WTC11 (cell line): ENCODE measurements around the gene GCAT. TPM values are rescaled to one million over a fixed set of nuclear protein-coding genes. Genes with fewer than 3 reads are reported as not detected.

Source experiments
- ATAC-seq: fragments of 200-7000 bp; cut with Tn5 transposase; 2 replicates; pipeline ENCODE4 v1.10.0; 2021; ENCODE audit warnings: mild to moderate bottlenecking, moderate library complexity
- CTCF ChIA-PET: fragments of 300-600 bp; sonication (Branson Sonifier 250); formaldehyde crosslinking; loops from one replicate; lab custom pipeline; 2021; ENCODE audit warnings: antibody characterized with exemption; lab: Charles Lee
- POLR2A ChIA-PET: fragments of 350-600 bp; sonication (Branson Sonifier 250); formaldehyde crosslinking; loops from one replicate; lab custom pipeline; 2021; ENCODE audit warnings: antibody characterized with exemption; lab: Charles Lee
- DNase-seq: peaks from one replicate; pipeline ENCODE4 v3.0.0; 2021; ENCODE audit warnings: low spot score
- H3K27ac Mint-ChIP-seq: 2 replicates; pipeline ENCODE4 v1.8.0; 2021; ENCODE audit warnings: mixed read lengths
- H3K27me3 Mint-ChIP-seq: 2 replicates; pipeline ENCODE4 v1.8.0; 2021; ENCODE audit warnings: low read depth, mild to moderate bottlenecking, moderate library complexity, mixed read lengths
- H3K36me3 Mint-ChIP-seq: 2 replicates; pipeline ENCODE4 v1.8.0; 2021; ENCODE audit warnings: mixed read lengths
- H3K4me1 Mint-ChIP-seq: 2 replicates; pipeline ENCODE4 v1.8.0; 2022; ENCODE audit warnings: mixed read lengths
- H3K4me3 Mint-ChIP-seq: 2 replicates; pipeline ENCODE4 v1.8.0; 2021; ENCODE audit warnings: mild to moderate bottlenecking, moderate library complexity, mixed read lengths
- H3K9me3 Mint-ChIP-seq: 2 replicates; pipeline ENCODE4 v1.8.0; 2021; ENCODE audit warnings: mixed read lengths
- CREM ChIP-seq: sonication (generic); formaldehyde crosslinking; IDR thresholded peaks from 2 replicates; pipeline ENCODE4 v1.8.1; 2022; ENCODE audit warnings: mild to moderate bottlenecking, missing genetic modification reagents, moderate library complexity
- EMX1 ChIP-seq: fragments of 250-450 bp; sonication (Bioruptor Pico); IDR thresholded peaks from 2 replicates; pipeline ENCODE4 v1.8.0; 2021; ENCODE audit warnings: mild to moderate bottlenecking
- KAT7 ChIP-seq: sonication (generic); formaldehyde crosslinking; IDR thresholded peaks from 2 replicates; pipeline ENCODE4 v1.8.1; 2023; ENCODE audit warnings: missing genetic modification reagents, mild to moderate bottlenecking, borderline replicate concordance
- SOX15 ChIP-seq: fragments of 250-450 bp; sonication (Bioruptor Pico); IDR thresholded peaks from 2 replicates; pipeline ENCODE4 v1.9.0; 2021; ENCODE audit warnings: mild to moderate bottlenecking
- ZNF138 ChIP-seq: sonication (generic); formaldehyde crosslinking; conservative IDR thresholded peaks from 2 replicates; pipeline ENCODE4 v1.8.1; 2022; ENCODE audit warnings: mild to moderate bottlenecking, moderate library complexity, missing genetic modification reagents
- ZNF263 ChIP-seq: sonication (generic); formaldehyde crosslinking; IDR thresholded peaks from 2 replicates; pipeline ENCODE4 v1.8.1; 2022; ENCODE audit warnings: low read depth, mild to moderate bottlenecking, moderate library complexity, missing genetic modification reagents
- total RNA-seq: library from RNA; stranded (reverse); gene quantifications from 3 replicates; pipeline ENCODE4 v1.2.3, GENCODE V29; 2021
- TF ChIP-seq, protein P1 (sequence below): fragments of 250-450 bp; sonication (Bioruptor Pico); conservative IDR thresholded peaks from 2 replicates; pipeline ENCODE4 v1.9.0; 2021; ENCODE audit warnings: mild to moderate bottlenecking
- TF ChIP-seq, protein P2 (sequence below): sonication (generic); formaldehyde crosslinking; IDR thresholded peaks from 2 replicates; pipeline ENCODE4 v1.8.0; 2023; ENCODE audit warnings: missing genetic modification reagents
- TF ChIP-seq, protein P3 (sequence below): sonication (generic); formaldehyde crosslinking; IDR thresholded peaks from 2 replicates; pipeline ENCODE4 v1.8.0; 2023; ENCODE audit warnings: missing genetic modification reagents, mild to moderate bottlenecking, borderline replicate concordance

The GCAT gene
- total RNA-seq, 1 experiment from 2014 or later: 33.0 TPM

DNA sequence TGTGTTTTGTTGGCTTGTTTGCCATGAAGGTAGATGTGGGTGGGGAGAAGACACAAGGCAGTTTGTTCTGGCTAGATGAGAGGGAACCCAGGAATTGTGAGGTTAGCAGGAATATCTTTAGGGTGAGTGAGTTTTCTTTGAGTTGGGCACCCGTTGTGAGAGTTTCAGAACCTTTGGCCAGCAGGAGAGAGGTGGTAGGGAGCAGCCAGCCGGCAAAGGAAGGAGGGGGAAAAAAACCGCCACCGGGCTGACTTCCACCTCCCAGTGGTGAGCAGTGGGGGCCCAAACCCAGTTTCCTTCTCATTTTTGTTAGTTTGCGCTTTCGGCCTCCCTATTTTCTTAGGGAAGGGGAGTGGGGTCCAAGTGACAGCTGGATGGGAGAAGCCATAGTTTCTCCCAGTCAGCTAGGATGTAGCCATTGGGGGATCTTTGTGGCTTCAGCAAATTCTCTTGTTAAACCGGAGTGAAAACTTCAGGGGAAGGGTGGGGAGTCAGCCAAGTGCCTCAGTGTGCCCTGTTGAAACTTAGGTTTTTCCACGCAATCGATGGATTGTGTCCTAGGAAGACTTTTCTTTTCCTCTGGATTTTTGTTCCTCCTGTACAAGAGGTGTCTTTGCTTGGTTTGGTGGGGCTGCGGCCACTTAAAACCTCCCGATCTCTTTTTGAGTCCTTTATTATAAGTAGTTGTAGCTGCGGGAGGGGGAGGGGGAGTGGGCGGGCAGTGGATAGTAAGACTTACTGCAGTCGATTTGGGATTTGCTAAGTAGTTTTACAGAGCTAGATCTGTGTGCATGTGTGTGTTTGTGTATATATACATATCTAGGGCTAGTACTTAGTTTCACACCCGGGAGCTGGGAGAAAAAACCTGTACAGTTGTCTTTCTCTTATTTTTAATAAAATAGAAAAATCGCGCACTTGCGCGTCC is 1.1 kb upstream of the GCAT start:
- DNase-seq (peak; percentile 36), ATAC-seq (no peak)
- H3K4me3 Mint-ChIP-seq: peak overlapping the region; percentile 84
- CTCF ChIA-PET: interaction anchor here (1.1 to 4.0 kb wide), 9 partner anchors 12 to 200 kb away, joined by 3 to 79 read pairs (median 10); partner anchors contain the start of genes ANKRD54 and GALR3
- peaks cover 41% of the 10 kb centered on the region for H3K4me1 Mint-ChIP-seq
- peaks cover 64% of the 10 kb centered on the region for H3K27me3 Mint-ChIP-seq
- TF ChIP-seq CREM (CRISPR knock-in tag): no peak
- TF ChIP-seq EMX1 (CRISPR knock-in tag): 0 out of 2 replicates have a peak, but pooled peaks have one; percentile 27
- H3K36me3 Mint-ChIP-seq: no peaks in the 10 kb centered on the region
- no peaks in the 10 kb centered on the region for H3K9me3 Mint-ChIP-seq
- POLR2A ChIA-PET: interaction anchor here (0.6 to 3.3 kb wide), 3 partner anchors 12 to 646 kb away, joined by 3 to 42 read pairs (median 6); no protein-coding TSS in a partner anchor
- H3K27ac Mint-ChIP-seq: peak overlapping the region; percentile 60; the same call in 1 of the 2 replicates

DNA sequence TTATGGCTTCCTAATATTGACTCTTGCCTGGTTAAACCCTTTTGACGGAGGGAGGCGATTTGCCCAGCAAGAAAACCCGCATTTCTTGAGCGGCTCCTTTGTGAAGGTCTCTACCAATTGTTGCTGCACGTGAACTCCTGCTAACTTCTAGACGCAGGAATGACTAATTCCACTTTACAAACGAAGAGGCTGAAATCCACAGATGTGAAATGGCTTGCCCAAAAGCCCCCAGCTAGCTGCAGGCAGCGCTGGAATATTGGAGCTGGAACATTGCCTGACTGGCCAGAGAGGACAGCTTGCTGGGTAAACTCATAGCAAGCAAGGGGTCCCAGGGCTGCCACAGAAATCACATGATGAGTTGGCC is 542 bp downstream of the GCAT start:
- DNase-seq: no peak
- Mint-ChIP-seq H3K9me3 (no peaks in the 10 kb centered on the region), H3K27ac (no peak overlapping the region), H3K4me3 (peak overlapping the region; percentile 84), H3K27me3 (peaks cover 53% of the 10 kb centered on the region), H3K36me3 (no peaks in the 10 kb centered on the region), H3K4me1 (peaks cover 35% of the 10 kb centered on the region)
- CTCF ChIA-PET: interaction anchor here (0.6 to 4.0 kb wide), 19 partner anchors 10 to 374 kb away, joined by 3 to 79 read pairs (median 4); partner anchors contain the start of genes ANKRD54 and GALR3
- POLR2A ChIA-PET: interaction anchor here (0.6 to 3.3 kb wide), 7 partner anchors 10 to 1372 kb away, joined by 3 to 42 read pairs (median 4); partner anchors contain the start of gene ANKRD54
- TF ChIP-seq, protein P1, sequence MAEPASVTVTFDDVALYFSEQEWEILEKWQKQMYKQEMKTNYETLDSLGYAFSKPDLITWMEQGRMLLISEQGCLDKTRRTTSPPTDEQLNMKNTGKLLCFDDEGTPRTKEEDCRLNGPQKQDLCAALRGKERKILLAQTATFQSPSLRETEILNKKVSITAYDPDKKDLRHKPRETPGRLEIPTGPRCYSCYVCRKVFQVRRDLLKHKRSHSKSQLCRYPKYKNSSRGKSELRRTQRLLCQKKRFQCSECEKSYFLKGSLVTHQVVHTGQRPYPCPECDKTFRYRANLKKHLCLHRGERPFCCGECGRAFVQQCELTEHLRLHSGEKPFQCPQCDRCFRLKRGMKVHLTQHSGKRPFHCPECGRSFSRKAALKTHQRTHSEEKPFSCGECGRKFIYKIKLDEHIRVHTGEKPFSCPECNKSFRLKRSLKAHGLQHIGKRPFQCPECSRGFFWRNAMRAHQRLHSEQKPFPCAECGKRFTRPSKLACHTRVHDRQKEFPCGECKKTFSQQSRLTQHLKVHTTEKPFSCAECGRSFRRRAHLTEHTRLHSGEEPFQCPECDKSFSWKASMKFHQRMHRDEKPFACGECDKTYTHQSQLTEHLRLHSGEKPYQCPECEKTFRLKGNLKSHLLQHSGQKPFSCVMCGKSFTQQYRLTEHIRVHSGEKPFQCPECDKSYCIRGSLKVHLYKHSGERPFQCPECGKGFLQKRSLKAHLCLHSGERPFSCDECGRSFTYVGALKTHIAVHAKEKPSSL (CRISPR knock-in tag): no peak
- TF ChIP-seq ZNF138 (CRISPR knock-in tag): 0 out of 2 replicates have a peak, but pooled peaks have one; percentile 0
- TF ChIP-seq, all 79 proteins: peak for 1
- no peak for ATAC-seq

DNA sequence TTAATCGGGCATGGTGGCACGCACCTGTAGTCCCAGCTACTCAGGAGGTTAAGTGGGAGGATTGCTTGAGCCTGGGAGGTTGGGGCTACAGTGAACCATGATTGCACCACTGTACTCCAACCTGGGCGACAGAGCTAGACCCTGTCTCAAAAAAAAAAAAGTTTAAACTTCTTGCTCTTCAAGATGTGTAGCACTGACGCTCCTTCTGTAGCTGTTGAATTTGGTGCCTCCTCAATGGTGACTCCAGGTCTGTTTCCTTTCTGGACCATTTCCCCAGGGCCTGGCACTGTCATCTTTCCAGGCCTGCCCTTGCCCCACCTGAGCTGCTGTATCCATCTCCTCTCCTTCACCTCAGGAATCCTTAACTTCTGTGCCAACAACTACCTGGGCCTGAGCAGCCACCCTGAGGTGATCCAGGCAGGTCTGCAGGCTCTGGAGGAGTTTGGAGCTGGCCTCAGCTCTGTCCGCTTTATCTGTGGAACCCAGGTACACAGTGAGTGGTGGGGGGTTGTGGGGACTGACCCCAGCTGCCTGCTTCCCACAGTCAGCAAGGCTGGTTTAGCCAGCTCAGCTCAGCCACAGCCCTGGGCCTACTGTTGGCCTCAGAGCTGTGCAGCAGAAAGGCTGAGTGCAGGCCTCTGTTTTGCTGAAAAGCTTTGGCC is 2.1 kb downstream of the GCAT start:
- ATAC-seq (no peak), DNase-seq (no peak)
- POLR2A ChIA-PET: interaction anchor here (0.7 kb wide), 2 partner anchors 126 to 146 kb away, joined by 3 read pairs; no protein-coding TSS in a partner anchor
- CTCF ChIA-PET: interaction anchor here (1.1 to 4.0 kb wide), 3 partner anchors 8 to 54 kb away, joined by 3 to 79 read pairs (median 25); no protein-coding TSS in a partner anchor
- peaks cover 5% of the 10 kb centered on the region for H3K36me3 Mint-ChIP-seq
- no peaks in the 10 kb centered on the region for H3K9me3 Mint-ChIP-seq
- no peak overlapping the region for H3K27ac Mint-ChIP-seq
- TF ChIP-seq, protein P2, sequence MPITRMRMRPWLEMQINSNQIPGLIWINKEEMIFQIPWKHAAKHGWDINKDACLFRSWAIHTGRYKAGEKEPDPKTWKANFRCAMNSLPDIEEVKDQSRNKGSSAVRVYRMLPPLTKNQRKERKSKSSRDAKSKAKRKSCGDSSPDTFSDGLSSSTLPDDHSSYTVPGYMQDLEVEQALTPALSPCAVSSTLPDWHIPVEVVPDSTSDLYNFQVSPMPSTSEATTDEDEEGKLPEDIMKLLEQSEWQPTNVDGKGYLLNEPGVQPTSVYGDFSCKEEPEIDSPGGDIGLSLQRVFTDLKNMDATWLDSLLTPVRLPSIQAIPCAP (CRISPR knock-in tag): no peak
- no peak for TF ChIP-seq KAT7
- TF ChIP-seq, protein P3, sequence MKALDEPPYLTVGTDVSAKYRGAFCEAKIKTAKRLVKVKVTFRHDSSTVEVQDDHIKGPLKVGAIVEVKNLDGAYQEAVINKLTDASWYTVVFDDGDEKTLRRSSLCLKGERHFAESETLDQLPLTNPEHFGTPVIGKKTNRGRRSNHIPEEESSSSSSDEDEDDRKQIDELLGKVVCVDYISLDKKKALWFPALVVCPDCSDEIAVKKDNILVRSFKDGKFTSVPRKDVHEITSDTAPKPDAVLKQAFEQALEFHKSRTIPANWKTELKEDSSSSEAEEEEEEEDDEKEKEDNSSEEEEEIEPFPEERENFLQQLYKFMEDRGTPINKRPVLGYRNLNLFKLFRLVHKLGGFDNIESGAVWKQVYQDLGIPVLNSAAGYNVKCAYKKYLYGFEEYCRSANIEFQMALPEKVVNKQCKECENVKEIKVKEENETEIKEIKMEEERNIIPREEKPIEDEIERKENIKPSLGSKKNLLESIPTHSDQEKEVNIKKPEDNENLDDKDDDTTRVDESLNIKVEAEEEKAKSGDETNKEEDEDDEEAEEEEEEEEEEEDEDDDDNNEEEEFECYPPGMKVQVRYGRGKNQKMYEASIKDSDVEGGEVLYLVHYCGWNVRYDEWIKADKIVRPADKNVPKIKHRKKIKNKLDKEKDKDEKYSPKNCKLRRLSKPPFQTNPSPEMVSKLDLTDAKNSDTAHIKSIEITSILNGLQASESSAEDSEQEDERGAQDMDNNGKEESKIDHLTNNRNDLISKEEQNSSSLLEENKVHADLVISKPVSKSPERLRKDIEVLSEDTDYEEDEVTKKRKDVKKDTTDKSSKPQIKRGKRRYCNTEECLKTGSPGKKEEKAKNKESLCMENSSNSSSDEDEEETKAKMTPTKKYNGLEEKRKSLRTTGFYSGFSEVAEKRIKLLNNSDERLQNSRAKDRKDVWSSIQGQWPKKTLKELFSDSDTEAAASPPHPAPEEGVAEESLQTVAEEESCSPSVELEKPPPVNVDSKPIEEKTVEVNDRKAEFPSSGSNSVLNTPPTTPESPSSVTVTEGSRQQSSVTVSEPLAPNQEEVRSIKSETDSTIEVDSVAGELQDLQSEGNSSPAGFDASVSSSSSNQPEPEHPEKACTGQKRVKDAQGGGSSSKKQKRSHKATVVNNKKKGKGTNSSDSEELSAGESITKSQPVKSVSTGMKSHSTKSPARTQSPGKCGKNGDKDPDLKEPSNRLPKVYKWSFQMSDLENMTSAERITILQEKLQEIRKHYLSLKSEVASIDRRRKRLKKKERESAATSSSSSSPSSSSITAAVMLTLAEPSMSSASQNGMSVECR (CRISPR knock-in tag): no peak
- TF ChIP-seq SOX15 (CRISPR knock-in tag): no peak
- no peak for TF ChIP-seq ZNF263 (CRISPR knock-in tag)
- peaks cover 27% of the 10 kb centered on the region for H3K4me1 Mint-ChIP-seq
- H3K4me3 Mint-ChIP-seq: no peak overlapping the region
- peaks cover 40% of the 10 kb centered on the region for H3K27me3 Mint-ChIP-seq
